Gastroesophageal sphincter (tissue), 3 donors: ENCODE data around the gene SREBF2.

Experiments
- POLR2A ChIP-seq, 2 donors: fragments of 450-650 bp; IDR thresholded peaks; one replicate each; pipeline ENCODE4 v1.6.1; 2017; ENCODE audit warnings: antibody characterized with exemption in 2 of 2, mild to moderate bottlenecking in 2 of 2, moderate library complexity in 1 of 2
- TF ChIP-seq, protein P1 (sequence below), 4 experiments: fragments of 200-600 bp in 2 of 4; fragments of 450-650 bp in 2 of 4; sonication (generic) in 1 of 4; IDR thresholded peaks; one replicate each; pipeline ENCODE4 v1.5.1; 2017 to 2019; ENCODE audit warnings: antibody characterized with exemption in 4 of 4, mild to moderate bottlenecking in 2 of 4, moderate library complexity in 2 of 4

DNA sequence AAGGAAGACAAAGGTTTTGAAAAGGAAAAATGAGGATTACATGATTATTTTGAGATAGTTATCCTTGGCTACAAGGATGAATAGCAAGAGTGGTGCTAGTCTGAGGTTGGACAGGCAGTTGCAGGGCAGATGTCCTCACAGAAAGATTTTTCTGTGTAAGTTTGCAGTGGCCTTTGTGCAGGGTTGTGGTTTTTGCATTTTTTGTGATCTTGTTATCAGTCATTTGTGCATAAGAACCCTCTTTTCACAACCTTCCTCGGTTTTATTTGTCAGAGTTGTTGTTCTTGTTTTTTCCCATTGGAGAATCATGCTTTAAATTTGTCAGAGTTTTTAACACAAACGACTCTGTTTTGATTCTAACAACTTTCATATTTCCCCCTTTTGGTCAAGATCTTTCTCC lies 31.0 kb upstream of the SREBF2 start:
- TF ChIP-seq, protein P1, sequence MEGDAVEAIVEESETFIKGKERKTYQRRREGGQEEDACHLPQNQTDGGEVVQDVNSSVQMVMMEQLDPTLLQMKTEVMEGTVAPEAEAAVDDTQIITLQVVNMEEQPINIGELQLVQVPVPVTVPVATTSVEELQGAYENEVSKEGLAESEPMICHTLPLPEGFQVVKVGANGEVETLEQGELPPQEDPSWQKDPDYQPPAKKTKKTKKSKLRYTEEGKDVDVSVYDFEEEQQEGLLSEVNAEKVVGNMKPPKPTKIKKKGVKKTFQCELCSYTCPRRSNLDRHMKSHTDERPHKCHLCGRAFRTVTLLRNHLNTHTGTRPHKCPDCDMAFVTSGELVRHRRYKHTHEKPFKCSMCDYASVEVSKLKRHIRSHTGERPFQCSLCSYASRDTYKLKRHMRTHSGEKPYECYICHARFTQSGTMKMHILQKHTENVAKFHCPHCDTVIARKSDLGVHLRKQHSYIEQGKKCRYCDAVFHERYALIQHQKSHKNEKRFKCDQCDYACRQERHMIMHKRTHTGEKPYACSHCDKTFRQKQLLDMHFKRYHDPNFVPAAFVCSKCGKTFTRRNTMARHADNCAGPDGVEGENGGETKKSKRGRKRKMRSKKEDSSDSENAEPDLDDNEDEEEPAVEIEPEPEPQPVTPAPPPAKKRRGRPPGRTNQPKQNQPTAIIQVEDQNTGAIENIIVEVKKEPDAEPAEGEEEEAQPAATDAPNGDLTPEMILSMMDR (IDR thresholded peaks at IDR 0.05) = no peak
- TF ChIP-seq POLR2A (IDR thresholded peaks at IDR 0.05) = no peak
